Tibial nerve (tissue), 4 donors: ENCODE measurements around the gene ULBP1.

Experiments
- EP300 ChIP-seq, 2 donors: sonication (generic); formaldehyde crosslinking; IDR thresholded peaks; one replicate each; pipeline ENCODE4 v1.6.1; 2017; ENCODE audit warnings: antibody characterized with exemption in 2 of 2, mild to moderate bottlenecking in 1 of 2
- TF ChIP-seq, protein P1 (sequence below), 5 experiments: fragments of 200-600 bp in 3 of 5; fragments of 450-650 bp in 2 of 5; sonication (generic) in 3 of 5; IDR thresholded peaks; one replicate each; pipeline ENCODE4 v1.5.1; 2016 to 2019; ENCODE audit warnings: antibody characterized with exemption in 5 of 5, mild to moderate bottlenecking in 3 of 5, moderate library complexity in 2 of 5

DNA sequence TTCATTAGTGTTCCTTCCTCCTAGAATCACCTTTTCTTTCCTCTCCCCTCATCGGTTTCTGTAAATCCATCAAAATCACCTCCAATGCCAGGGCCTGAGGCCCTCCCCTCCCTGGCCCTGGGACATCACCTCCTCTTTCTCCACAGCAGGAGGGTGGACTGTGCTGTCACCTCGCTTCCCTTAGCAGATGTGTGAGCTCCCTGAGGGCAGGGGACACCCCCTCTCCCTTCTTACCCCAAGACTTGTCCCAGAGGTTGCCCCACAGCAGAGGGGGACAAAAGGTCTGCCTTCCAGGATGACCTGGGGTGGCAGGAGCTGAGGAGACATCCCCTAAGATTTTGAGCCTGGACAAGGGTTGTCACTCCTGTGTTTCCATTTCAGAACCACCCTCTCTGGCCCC lies 5.9 kb downstream of the ULBP1 start:
- no peak for TF ChIP-seq EP300 (IDR thresholded peaks at IDR 0.05)
- TF ChIP-seq, protein P1, sequence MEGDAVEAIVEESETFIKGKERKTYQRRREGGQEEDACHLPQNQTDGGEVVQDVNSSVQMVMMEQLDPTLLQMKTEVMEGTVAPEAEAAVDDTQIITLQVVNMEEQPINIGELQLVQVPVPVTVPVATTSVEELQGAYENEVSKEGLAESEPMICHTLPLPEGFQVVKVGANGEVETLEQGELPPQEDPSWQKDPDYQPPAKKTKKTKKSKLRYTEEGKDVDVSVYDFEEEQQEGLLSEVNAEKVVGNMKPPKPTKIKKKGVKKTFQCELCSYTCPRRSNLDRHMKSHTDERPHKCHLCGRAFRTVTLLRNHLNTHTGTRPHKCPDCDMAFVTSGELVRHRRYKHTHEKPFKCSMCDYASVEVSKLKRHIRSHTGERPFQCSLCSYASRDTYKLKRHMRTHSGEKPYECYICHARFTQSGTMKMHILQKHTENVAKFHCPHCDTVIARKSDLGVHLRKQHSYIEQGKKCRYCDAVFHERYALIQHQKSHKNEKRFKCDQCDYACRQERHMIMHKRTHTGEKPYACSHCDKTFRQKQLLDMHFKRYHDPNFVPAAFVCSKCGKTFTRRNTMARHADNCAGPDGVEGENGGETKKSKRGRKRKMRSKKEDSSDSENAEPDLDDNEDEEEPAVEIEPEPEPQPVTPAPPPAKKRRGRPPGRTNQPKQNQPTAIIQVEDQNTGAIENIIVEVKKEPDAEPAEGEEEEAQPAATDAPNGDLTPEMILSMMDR (IDR thresholded peaks at IDR 0.05), result no peak
